Osteocyte (in vitro differentiated cells): ENCODE measurements around the gene RASAL2. TPM values are rescaled to one million over a fixed set of nuclear protein-coding genes. Genes with fewer than 3 reads are reported as not detected.
"Not testable (repeated sequence)": the region's sequence is repeated elsewhere in the genome, so short reads cannot be mapped to it uniquely, and the experiment has no call there.

ENCODE experiments used
- DNase-seq: peaks from one replicate; pipeline ENCODE4 v3.0.0; 2021; ENCODE audit warnings: mixed read lengths; ENCODE audit not compliant: unreplicated experiment; ENCODE audit errors: extremely low spot score
- H3K27ac Mint-ChIP-seq: one replicate; pipeline ENCODE4 v1.8.0; 2021; ENCODE audit warnings: mild to moderate bottlenecking, mixed read lengths; ENCODE audit not compliant: unreplicated experiment
- H3K27me3 Mint-ChIP-seq: one replicate; pipeline ENCODE4 v1.8.0; 2021; ENCODE audit warnings: mixed read lengths; ENCODE audit not compliant: unreplicated experiment
- H3K36me3 Mint-ChIP-seq: one replicate; pipeline ENCODE4 v1.8.0; 2021; ENCODE audit warnings: mixed read lengths; ENCODE audit not compliant: unreplicated experiment
- H3K4me1 Mint-ChIP-seq: one replicate; pipeline ENCODE4 v1.8.0; 2021; ENCODE audit warnings: mixed read lengths; ENCODE audit not compliant: unreplicated experiment
- H3K4me3 Mint-ChIP-seq: one replicate; pipeline ENCODE4 v1.8.0; 2021; ENCODE audit warnings: mild to moderate bottlenecking, moderate library complexity, mixed read lengths; ENCODE audit not compliant: unreplicated experiment
- H3K9me3 Mint-ChIP-seq: one replicate; pipeline ENCODE4 v1.8.0; 2021; ENCODE audit warnings: mixed read lengths; ENCODE audit not compliant: unreplicated experiment
- CTCF ChIP-seq: fragments of 200-600 bp; sonication (generic); IDR thresholded peaks from 2 replicates; pipeline ENCODE4 v1.5.0; 2021; ENCODE audit warnings: antibody characterized with exemption, mild to moderate bottlenecking, moderate library complexity
- total RNA-seq: library from RNA; stranded (reverse); gene quantifications from 2 replicates; pipeline ENCODE4 v1.2.1, GENCODE V29; 2021

RASAL2 gene
- total RNA-seq, 1 donor from 2014 or later, result 34.2 TPM

GRCh38 chr1:178241057-178241456, 147.2 kb downstream of the RASAL2 start:
- H3K27me3 Mint-ChIP-seq, result no peaks in the 10 kb centered on the region
- DNase-seq, result no peak
- H3K4me1 Mint-ChIP-seq, result peaks cover 54% of the 10 kb centered on the region
- no peak overlapping the region for H3K4me3 Mint-ChIP-seq
- peaks cover 3% of the 10 kb centered on the region for H3K9me3 Mint-ChIP-seq
- H3K36me3 Mint-ChIP-seq, result no peaks in the 10 kb centered on the region
- TF ChIP-seq CTCF, result no peak
- H3K27ac Mint-ChIP-seq, result peak overlapping the region; percentile 88

GRCh38 chr1:178241837-178242236, 147.9 kb downstream of the RASAL2 start:
- Mint-ChIP-seq H3K36me3 (no peaks in the 10 kb centered on the region), H3K9me3 (peaks cover 7% of the 10 kb centered on the region), H3K4me1 (peaks cover 54% of the 10 kb centered on the region), H3K4me3 (no peak overlapping the region), H3K27me3 (no peaks in the 10 kb centered on the region), H3K27ac (peak overlapping the region; percentile 88)
- DNase-seq, result no peak
- peak; percentile 20 for TF ChIP-seq CTCF

- no peak overlapping the region for H3K27ac Mint-ChIP-seq
- DNase-seq, result no peak
- TF ChIP-seq CTCF, result no peak
- H3K27me3 Mint-ChIP-seq, result no peaks in the 10 kb centered on the region
- H3K4me3 Mint-ChIP-seq, result no peak overlapping the region
- peaks cover 19% of the 10 kb centered on the region for H3K9me3 Mint-ChIP-seq
- H3K36me3 Mint-ChIP-seq, result peaks cover 9% of the 10 kb centered on the region
- peaks cover 49% of the 10 kb centered on the region for H3K4me1 Mint-ChIP-seq
These were observed 149.2 kb downstream of the RASAL2 start for GRCh38 chr1:178243119-178243518.

GRCh38 chr1:178243890-178244289, 150.0 kb downstream of the RASAL2 start:
- Mint-ChIP-seq H3K36me3 (peaks cover 15% of the 10 kb centered on the region), H3K9me3 (peaks cover 22% of the 10 kb centered on the region), H3K4me1 (peaks cover 41% of the 10 kb centered on the region), H3K27me3 (no peaks in the 10 kb centered on the region), H3K27ac (no peak overlapping the region), H3K4me3 (no peak overlapping the region)
- no peak for DNase-seq
- no peak for TF ChIP-seq CTCF

GRCh38 chr1:178248284-178248683, 154.4 kb downstream of the RASAL2 start:
- not testable (repeated sequence) for H3K27ac Mint-ChIP-seq, H3K4me1 Mint-ChIP-seq, DNase-seq, H3K27me3 Mint-ChIP-seq, H3K4me3 Mint-ChIP-seq
- Mint-ChIP-seq H3K36me3 (peaks cover 26% of the 10 kb centered on the region), H3K9me3 (peaks cover 35% of the 10 kb centered on the region)

GRCh38 chr1:178253581-178253980, 159.7 kb downstream of the RASAL2 start:
- H3K4me3 Mint-ChIP-seq, H3K27ac Mint-ChIP-seq, DNase-seq, H3K27me3 Mint-ChIP-seq, H3K4me1 Mint-ChIP-seq: not testable (repeated sequence)
- peaks cover 31% of the 10 kb centered on the region for H3K9me3 Mint-ChIP-seq
- H3K36me3 Mint-ChIP-seq, result peaks cover 24% of the 10 kb centered on the region
